ENCODE results near the gene ESYT1.

ESYT1 gene

GRCh38 chr12:56159482-56160192 is 31.6 kb downstream of the ESYT1 start:
- peaks cover 33% of the 10 kb centered on the region for H3K4me1 ChIP-seq (ENCODE audit: control insufficient read depth, insufficient read depth, low read length, poor library complexity, severe bottlenecking)
- no peaks in the 10 kb centered on the region for H3K27me3 ChIP-seq (replicated peaks; ENCODE audit: control insufficient read depth, insufficient read depth, low read length, poor library complexity, severe bottlenecking)
- H3K9me3 ChIP-seq (ENCODE audit: control insufficient read depth, low read length) = no peaks in the 10 kb centered on the region
- no peak for DNase-seq
- peak overlapping the region; percentile 87 for H3K4me3 ChIP-seq (ENCODE audit: insufficient read depth, low read depth, low read length, poor library complexity, severe bottlenecking)
- H3K36me3 ChIP-seq (ENCODE audit: control insufficient read depth, insufficient read depth, low read length) = peaks cover 37% of the 10 kb centered on the region
- peak overlapping the region; percentile 95 for H3K27ac ChIP-seq (ENCODE audit: insufficient read depth, low read length, poor library complexity, severe bottlenecking)

GRCh38 chr12:56160193-56160763 is 32.2 kb downstream of the ESYT1 start:
- DNase-seq = peak; percentile 43 to 54 (median 52)
- H3K4me1 ChIP-seq (ENCODE audit: control insufficient read depth, insufficient read depth, low read length, poor library complexity, severe bottlenecking) = peaks cover 33% of the 10 kb centered on the region
- H3K36me3 ChIP-seq (ENCODE audit: control insufficient read depth, insufficient read depth, low read length) = peaks cover 43% of the 10 kb centered on the region
- peak overlapping the region; percentile 95 for H3K27ac ChIP-seq (ENCODE audit: insufficient read depth, low read length, poor library complexity, severe bottlenecking)
- H3K9me3 ChIP-seq (ENCODE audit: control insufficient read depth, low read length) = no peaks in the 10 kb centered on the region
- no peaks in the 10 kb centered on the region for H3K27me3 ChIP-seq (replicated peaks; ENCODE audit: control insufficient read depth, insufficient read depth, low read length, poor library complexity, severe bottlenecking)
- peak overlapping the region; percentile 87 for H3K4me3 ChIP-seq (ENCODE audit: insufficient read depth, low read depth, low read length, poor library complexity, severe bottlenecking)

GRCh38 chr12:56160894-56161689 is 33.0 kb downstream of the ESYT1 start:
- Histone ChIP-seq H3K9me3 (ENCODE audit: control insufficient read depth, low read length) (no peaks in the 10 kb centered on the region), H3K36me3 (ENCODE audit: control insufficient read depth, insufficient read depth, low read length) (peaks cover 52% of the 10 kb centered on the region), H3K27me3 (replicated peaks; ENCODE audit: control insufficient read depth, insufficient read depth, low read length, poor library complexity, severe bottlenecking) (no peaks in the 10 kb centered on the region), H3K4me3 (ENCODE audit: insufficient read depth, low read depth, low read length, poor library complexity, severe bottlenecking) (peak overlapping the region; percentile 87), H3K4me1 (ENCODE audit: control insufficient read depth, insufficient read depth, low read length, poor library complexity, severe bottlenecking) (peaks cover 33% of the 10 kb centered on the region), H3K27ac (ENCODE audit: insufficient read depth, low read length, poor library complexity, severe bottlenecking) (peak overlapping the region; percentile 95)
- DNase-seq = no peak

- DNase-seq = no peak
- Histone ChIP-seq H3K27me3 (replicated peaks; ENCODE audit: control insufficient read depth, insufficient read depth, low read length, poor library complexity, severe bottlenecking) (no peaks in the 10 kb centered on the region), H3K27ac (ENCODE audit: insufficient read depth, low read length, poor library complexity, severe bottlenecking) (peak overlapping the region; percentile 95), H3K4me1 (ENCODE audit: control insufficient read depth, insufficient read depth, low read length, poor library complexity, severe bottlenecking) (peaks cover 33% of the 10 kb centered on the region), H3K4me3 (ENCODE audit: insufficient read depth, low read depth, low read length, poor library complexity, severe bottlenecking) (no peak overlapping the region), H3K9me3 (ENCODE audit: control insufficient read depth, low read length) (no peaks in the 10 kb centered on the region), H3K36me3 (ENCODE audit: control insufficient read depth, insufficient read depth, low read length) (peaks cover 55% of the 10 kb centered on the region)
Observed at GRCh38 chr12:56161690-56162351, 33.8 kb downstream of the ESYT1 start.

- H3K9me3 ChIP-seq (ENCODE audit: control insufficient read depth, low read length) = no peaks in the 10 kb centered on the region
- H3K27me3 ChIP-seq (replicated peaks; ENCODE audit: control insufficient read depth, insufficient read depth, low read length, poor library complexity, severe bottlenecking) = no peaks in the 10 kb centered on the region
- H3K27ac ChIP-seq (ENCODE audit: insufficient read depth, low read length, poor library complexity, severe bottlenecking) = no peak overlapping the region
- H3K4me1 ChIP-seq (ENCODE audit: control insufficient read depth, insufficient read depth, low read length, poor library complexity, severe bottlenecking) = peaks cover 26% of the 10 kb centered on the region
- peaks cover 59% of the 10 kb centered on the region for H3K36me3 ChIP-seq (ENCODE audit: control insufficient read depth, insufficient read depth, low read length)
- no peak for DNase-seq
- no peak overlapping the region for H3K4me3 ChIP-seq (ENCODE audit: insufficient read depth, low read depth, low read length, poor library complexity, severe bottlenecking)
Observed at GRCh38 chr12:56162468-56163290, 34.6 kb downstream of the ESYT1 start.

GRCh38 chr12:56163533-56164344 is 35.7 kb downstream of the ESYT1 start:
- no peak overlapping the region for H3K27ac ChIP-seq (ENCODE audit: insufficient read depth, low read length, poor library complexity, severe bottlenecking)
- no peak for DNase-seq
- peaks cover 66% of the 10 kb centered on the region for H3K36me3 ChIP-seq (ENCODE audit: control insufficient read depth, insufficient read depth, low read length)
- no peak overlapping the region for H3K4me3 ChIP-seq (ENCODE audit: insufficient read depth, low read depth, low read length, poor library complexity, severe bottlenecking)
- peaks cover 26% of the 10 kb centered on the region for H3K4me1 ChIP-seq (ENCODE audit: control insufficient read depth, insufficient read depth, low read length, poor library complexity, severe bottlenecking)
- H3K9me3 ChIP-seq (ENCODE audit: control insufficient read depth, low read length) = no peaks in the 10 kb centered on the region
- no peaks in the 10 kb centered on the region for H3K27me3 ChIP-seq (replicated peaks; ENCODE audit: control insufficient read depth, insufficient read depth, low read length, poor library complexity, severe bottlenecking)

GRCh38 chr12:56164345-56164729 is 36.3 kb downstream of the ESYT1 start:
- H3K9me3 ChIP-seq (ENCODE audit: control insufficient read depth, low read length) = no peaks in the 10 kb centered on the region
- no peak overlapping the region for H3K4me3 ChIP-seq (ENCODE audit: insufficient read depth, low read depth, low read length, poor library complexity, severe bottlenecking)
- no peak for DNase-seq
- peaks cover 22% of the 10 kb centered on the region for H3K4me1 ChIP-seq (ENCODE audit: control insufficient read depth, insufficient read depth, low read length, poor library complexity, severe bottlenecking)
- H3K27me3 ChIP-seq (replicated peaks; ENCODE audit: control insufficient read depth, insufficient read depth, low read length, poor library complexity, severe bottlenecking) = no peaks in the 10 kb centered on the region
- no peak overlapping the region for H3K27ac ChIP-seq (ENCODE audit: insufficient read depth, low read length, poor library complexity, severe bottlenecking)
- peaks cover 66% of the 10 kb centered on the region for H3K36me3 ChIP-seq (ENCODE audit: control insufficient read depth, insufficient read depth, low read length)

- peaks cover 11% of the 10 kb centered on the region for H3K4me1 ChIP-seq (ENCODE audit: control insufficient read depth, insufficient read depth, low read length, poor library complexity, severe bottlenecking)
- no peak overlapping the region for H3K27ac ChIP-seq (ENCODE audit: insufficient read depth, low read length, poor library complexity, severe bottlenecking)
- H3K36me3 ChIP-seq (ENCODE audit: control insufficient read depth, insufficient read depth, low read length) = peaks cover 77% of the 10 kb centered on the region
- no peaks in the 10 kb centered on the region for H3K9me3 ChIP-seq (ENCODE audit: control insufficient read depth, low read length)
- no peaks in the 10 kb centered on the region for H3K27me3 ChIP-seq (replicated peaks; ENCODE audit: control insufficient read depth, insufficient read depth, low read length, poor library complexity, severe bottlenecking)
- DNase-seq = no peak
- no peak overlapping the region for H3K4me3 ChIP-seq (ENCODE audit: insufficient read depth, low read depth, low read length, poor library complexity, severe bottlenecking)
Observed at GRCh38 chr12:56165369-56165768, 37.3 kb downstream of the ESYT1 start.
